HL-60 (cell line): ENCODE data around the gene NNT.

ENCODE experiments used
- DNase-seq, 2 experiments: peaks; one replicate each; pipeline ENCODE4 v3.0.0-alpha.2; 2010 to 2020; ENCODE audit warnings: low read depth in 1 of 2, low spot score in 1 of 2
- H3K27ac ChIP-seq: fragments of 250-450 bp; sonication (Bioruptor Pico); replicated peaks from 2 replicates; pipeline ENCODE4 v1.5.1; 2020; ENCODE audit warnings: mild to moderate bottlenecking, moderate library complexity
- H3K27me3 ChIP-seq: fragments of 250-450 bp; sonication (Bioruptor Pico); 2 replicates; pipeline ENCODE4 v1.5.1; 2021; ENCODE audit warnings: mild to moderate bottlenecking, moderate library complexity; ENCODE audit not compliant: insufficient read depth, poor library complexity, severe bottlenecking
- H3K4me3 ChIP-seq: replicated peaks from 2 replicates; pipeline ENCODE4 v1.5.1; 2011; ENCODE audit warnings: mild to moderate bottlenecking, control low read depth, low read length; ENCODE audit not compliant: insufficient read depth
- CTCF ChIP-seq: IDR thresholded peaks from one replicate; pipeline ENCODE4 v1.5.1; 2011; ENCODE audit warnings: low read length, control low read depth, inconsistent platforms; ENCODE audit not compliant: insufficient read depth
- GABPA ChIP-seq: IDR thresholded peaks from 2 replicates; pipeline ENCODE4 v1.6.1; 2012; ENCODE audit warnings: low read depth
- POLR2AphosphoS5 ChIP-seq: IDR thresholded peaks from 2 replicates; pipeline ENCODE4 v1.6.1; 2012; ENCODE audit warnings: low read depth
- REST ChIP-seq: IDR thresholded peaks from 2 replicates; pipeline ENCODE4 v1.6.1; 2012; ENCODE audit warnings: low read depth; ENCODE audit not compliant: insufficient replicate concordance
- SPI1 ChIP-seq: IDR thresholded peaks from 2 replicates; pipeline ENCODE4 v1.6.1; 2012; ENCODE audit warnings: low read depth, mild to moderate bottlenecking, borderline replicate concordance

Gene NNT

GRCh38 chr5:43582082-43583005, 20.6 kb upstream of the NNT start:
- TF ChIP-seq POLR2AphosphoS5: no peak
- no peak for TF ChIP-seq GABPA
- no peak for DNase-seq
- Histone ChIP-seq H3K4me3 (no peak overlapping the region), H3K27ac (no peak overlapping the region), H3K27me3 (no peaks in the 10 kb centered on the region)

GRCh38 chr5:43583724-43584123, 19.3 kb upstream of the NNT start:
- H3K4me3 ChIP-seq: no peak overlapping the region
- TF ChIP-seq REST (no peak), SPI1 (no peak), GABPA (no peak), POLR2AphosphoS5 (no peak)

GRCh38 chr5:43584166-43584699, 18.7 kb upstream of the NNT start:
- Histone ChIP-seq H3K4me3 (no peak overlapping the region), H3K27me3 (no peaks in the 10 kb centered on the region), H3K27ac (no peak overlapping the region)
- no peak for DNase-seq
- TF ChIP-seq POLR2AphosphoS5: no peak
- no peak for TF ChIP-seq CTCF
- no peak for TF ChIP-seq GABPA
- no peak for TF ChIP-seq REST
- TF ChIP-seq SPI1: no peak

More at GRCh38 chr5:43583724-43584123, 19.3 kb upstream of the NNT start:
- no peaks in the 10 kb centered on the region for H3K27me3 ChIP-seq
- DNase-seq: no peak
- no peak overlapping the region for H3K27ac ChIP-seq

GRCh38 chr5:43588842-43589241, 14.1 kb upstream of the NNT start:
- Histone ChIP-seq H3K4me3 (no peak overlapping the region), H3K27ac (no peak overlapping the region), H3K27me3 (no peaks in the 10 kb centered on the region)
- TF ChIP-seq POLR2AphosphoS5: no peak
- TF ChIP-seq REST: no peak
- TF ChIP-seq SPI1: no peak
- no peak for TF ChIP-seq CTCF
- TF ChIP-seq GABPA: no peak
- no peak for DNase-seq
